ENCODE data around the gene FXR2.
"Not testable (repeated sequence)": the region's sequence is repeated elsewhere in the genome, so short reads cannot be mapped to it uniquely, and the experiment has no call there.

The FXR2 gene

DNA sequence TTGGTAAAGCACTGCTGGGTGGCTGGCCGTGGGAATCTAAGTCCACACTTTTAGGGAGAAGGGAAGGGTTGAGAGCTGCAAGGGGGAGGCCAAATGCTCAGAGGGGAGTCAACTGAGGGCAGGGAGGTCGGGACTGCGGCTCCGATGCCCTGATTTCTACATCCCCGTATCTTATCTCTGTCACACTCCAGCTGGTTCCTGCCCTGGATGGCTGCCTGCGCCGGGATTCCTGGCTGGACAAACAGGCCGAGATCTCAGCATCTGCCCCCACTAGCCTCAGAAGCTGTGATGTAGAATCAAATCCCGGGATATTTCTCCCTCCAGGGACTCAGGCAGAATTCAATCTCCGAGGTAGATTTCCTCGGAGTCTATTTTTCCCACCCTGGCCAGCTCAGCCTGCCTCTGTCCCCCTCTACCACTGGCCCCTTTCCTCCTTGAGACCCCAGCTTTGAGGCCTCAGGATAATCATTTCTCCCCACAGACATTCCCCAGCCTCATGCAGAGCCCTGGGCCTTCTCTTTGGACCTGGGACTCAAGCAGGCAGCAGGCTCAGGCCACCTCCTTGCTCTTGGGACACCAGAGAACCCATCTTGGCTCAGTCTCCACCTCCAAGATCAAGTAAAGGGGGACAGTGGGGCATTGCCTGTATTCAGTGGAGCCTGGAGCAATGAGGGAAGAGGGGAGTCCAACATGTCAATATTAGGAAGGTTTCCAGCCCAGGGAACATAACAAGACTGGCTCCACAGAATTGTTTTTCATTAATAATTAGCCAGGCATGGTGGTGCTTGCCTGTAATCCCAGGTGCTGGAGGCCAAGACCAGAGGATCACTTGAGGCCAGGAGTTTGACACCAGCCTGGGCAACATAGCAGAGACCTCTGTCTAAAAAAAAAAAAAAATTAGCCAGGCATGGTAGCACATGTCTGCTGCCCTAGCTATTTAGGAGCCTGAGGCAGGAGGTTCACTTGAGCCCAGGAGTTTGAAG lies 17.0 kb upstream of the FXR2 start:
- H3K27ac ChIP-seq: no peak overlapping the region
- no peak overlapping the region for H3K4me3 ChIP-seq

DNA sequence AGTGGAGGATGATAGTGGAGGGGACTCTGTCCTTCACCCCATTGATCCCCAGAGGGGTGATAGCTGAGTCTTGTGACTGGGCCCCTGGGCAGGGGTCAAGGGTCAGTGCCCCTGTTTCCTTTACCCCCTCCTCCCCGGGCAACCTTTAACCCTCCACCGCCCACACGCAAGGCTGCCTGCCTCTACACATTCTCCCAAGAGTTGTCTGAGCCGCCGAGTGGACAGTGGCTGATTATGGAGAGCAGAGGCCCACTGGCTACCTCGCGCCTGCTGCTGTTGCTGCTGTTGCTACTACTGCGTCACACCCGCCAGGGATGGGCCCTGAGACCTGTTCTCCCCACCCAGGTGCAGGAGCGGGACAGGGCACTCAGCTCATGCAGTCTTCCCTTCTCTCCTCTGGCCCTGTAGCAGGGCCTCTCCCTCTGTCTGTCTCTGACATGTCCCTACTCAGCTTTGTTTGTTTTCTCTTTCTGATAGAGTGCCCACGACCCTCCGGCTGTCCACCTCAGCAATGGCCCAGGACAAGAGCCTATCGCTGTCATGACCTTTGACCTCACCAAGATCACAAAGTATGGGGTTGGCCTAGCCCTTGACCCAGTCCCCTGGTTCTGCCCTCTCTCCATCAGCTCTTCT lies 15.4 kb upstream of the FXR2 start, which contains the start of gene SHBG:
Gene SHBG (plus strand): TSS at position 197 of the 633 bp plus-strand sequence. CDS start 38 bp downstream, at position 235.
- Histone ChIP-seq H3K27ac (no peak within 1 kb of the TSS), H3K4me3 (no peak within 1 kb of the TSS)

DNA sequence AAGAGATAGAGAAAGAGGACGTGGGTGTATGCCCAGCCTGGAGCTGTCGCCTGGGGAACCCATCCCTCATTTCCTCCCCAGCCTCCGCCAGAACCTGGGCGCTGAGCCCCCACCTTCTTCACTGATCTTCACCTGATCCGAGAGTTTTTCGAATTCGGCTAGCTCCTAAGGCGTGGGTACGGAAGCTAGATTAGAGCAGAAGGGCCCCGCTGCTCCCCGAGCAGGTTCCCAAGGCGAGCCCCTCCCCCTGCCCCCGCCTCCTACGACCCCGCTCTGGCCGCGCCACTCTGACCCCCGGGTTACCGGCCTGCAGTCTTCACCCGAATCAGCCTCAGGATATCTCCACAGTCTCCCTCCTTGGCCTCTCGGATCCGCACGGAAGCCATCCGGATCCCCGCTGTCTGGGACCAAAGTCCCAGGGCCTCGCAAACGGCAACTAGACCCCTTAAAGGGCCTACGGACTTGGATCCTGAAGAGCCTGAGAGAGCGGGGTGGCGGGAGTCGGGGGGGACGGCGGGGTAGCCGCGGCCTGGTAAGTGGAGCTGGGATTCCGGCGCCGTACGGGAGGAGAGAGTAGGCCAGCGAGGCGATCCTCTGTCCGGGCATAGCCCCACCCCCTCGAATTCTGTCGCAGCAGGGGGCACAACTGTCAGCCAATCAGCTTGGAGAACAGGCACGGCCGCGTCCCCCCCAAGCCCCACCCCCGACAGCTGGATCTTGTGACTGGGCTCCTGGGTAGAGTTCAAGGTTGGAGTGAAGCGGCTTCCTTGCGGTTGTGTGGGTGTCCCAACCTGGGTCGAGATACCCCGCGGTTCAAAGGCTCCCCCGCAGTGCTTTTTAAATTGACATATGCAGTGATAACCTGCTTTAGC lies 12.8 kb upstream of the FXR2 start, which contains the start of gene SAT2:
Gene SAT2 (minus strand): TSS at position 572 of the 872 bp plus-strand sequence. CDS start 186 bp downstream, at position 386.
- peak within 1 kb of the TSS; percentile 45 to 79 (median 66) for H3K4me3 ChIP-seq
- peak within 1 kb of the TSS; percentile 37 to 98 (median 90) for H3K27ac ChIP-seq

DNA sequence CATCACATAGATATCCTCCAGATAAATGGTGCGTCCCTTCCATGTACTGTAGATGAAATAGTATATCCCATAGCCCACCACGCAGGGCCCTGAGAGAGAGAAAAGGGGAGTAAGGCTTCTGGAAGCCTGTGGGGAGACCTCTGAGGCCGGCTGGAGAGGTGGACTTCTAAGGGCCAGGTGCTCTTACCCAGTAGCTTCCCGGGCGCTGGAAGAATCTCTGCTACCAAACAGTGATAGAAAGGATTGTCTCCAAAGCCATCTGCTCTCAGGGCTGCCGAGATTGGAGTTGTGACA lies 12.2 kb upstream of the FXR2 start:
- H3K27ac ChIP-seq: peak overlapping the region in 18 of 21 experiments; percentile 68 to 98 (median 90)
- H3K4me3 ChIP-seq: peak overlapping the region; percentile 45 to 79 (median 66)

DNA sequence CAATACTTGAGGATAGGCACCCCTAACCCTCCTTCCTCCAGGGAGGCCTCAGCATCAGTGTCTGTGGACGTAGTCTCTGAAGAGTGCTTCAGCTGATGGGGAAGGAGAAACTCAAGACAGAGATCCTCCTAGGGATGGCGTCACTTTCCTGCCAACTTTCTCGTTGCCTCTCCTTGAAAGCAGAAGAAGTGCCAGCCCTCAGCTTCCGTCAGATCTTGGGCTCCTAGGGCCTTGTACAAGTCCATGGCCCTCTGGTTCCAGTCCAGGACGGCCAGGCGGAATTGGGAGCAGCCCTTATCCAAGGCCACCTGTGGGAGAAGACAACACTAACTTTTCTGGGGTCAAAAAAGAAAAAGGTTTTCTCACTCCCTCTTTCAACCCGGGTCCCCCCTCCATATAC lies 11.6 kb upstream of the FXR2 start:
- Histone ChIP-seq H3K27ac (peak overlapping the region in 5 of 21 experiments; percentile 90 to 96 (median 91)), H3K4me3 (peak overlapping the region in 1 of 7 experiments; percentile 79)

DNA sequence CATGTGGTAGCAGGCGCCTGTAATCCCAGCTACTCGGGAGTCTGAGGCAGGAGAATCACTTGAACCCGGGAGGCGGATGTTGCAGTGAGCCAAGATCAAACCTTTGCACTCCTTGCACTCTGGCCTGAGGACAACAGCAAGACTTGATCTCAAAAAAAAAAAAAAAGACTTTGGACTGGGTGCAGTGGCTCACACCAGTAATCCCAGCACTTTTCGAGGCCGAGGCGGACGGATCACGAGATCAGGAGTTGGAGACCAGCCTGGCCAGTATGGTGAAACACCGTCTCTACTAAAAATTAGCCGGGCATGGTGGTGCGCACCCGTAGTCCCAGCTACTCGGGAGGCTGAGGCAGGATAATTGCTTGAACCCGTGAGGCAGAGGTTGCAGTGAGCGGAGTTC lies 11.1 kb upstream of the FXR2 start:
- H3K27ac ChIP-seq, H3K4me3 ChIP-seq: not testable (repeated sequence)

DNA sequence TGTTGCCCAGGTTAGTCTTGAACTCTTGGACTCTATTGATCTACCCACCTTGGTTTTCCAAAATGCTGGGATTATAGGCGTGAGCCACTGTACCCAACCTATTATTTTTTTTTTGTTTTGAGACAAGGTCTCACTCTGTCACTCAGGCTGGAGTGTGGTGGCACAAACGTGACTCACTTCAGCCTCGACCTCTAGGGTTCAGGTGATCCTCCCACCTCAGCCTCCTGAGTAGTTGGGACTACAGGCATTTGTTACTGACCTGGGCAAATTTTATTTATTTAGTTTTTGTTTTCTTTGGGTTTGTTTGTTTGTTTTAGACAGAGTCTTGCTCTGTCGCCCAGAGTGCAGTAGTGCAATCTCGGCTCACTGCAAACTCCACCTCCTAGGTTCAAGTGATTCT lies 9.0 kb upstream of the FXR2 start:
- Histone ChIP-seq H3K4me3 (no peak overlapping the region), H3K27ac (no peak overlapping the region)

DNA sequence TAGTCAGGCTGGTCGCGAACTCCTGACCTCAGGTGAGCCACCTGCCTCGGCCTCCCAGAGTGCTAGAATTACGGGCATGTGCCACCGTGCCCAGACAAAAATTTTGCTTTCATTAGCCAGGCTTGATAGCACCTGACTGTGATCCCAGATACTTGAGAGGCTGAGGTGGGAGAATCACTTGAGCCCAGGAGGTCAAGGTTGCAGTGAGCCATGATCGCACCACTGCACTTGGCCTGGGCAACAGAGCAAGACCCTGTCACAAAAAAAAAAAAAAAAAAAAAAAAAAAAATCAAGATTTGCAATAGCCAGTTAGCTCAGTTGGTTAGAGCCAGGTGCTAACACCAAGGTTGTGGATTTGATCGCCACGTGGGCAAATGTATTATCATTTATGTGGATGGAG lies 6.1 kb upstream of the FXR2 start:
- Histone ChIP-seq H3K4me3 (no peak overlapping the region), H3K27ac (no peak overlapping the region)

DNA sequence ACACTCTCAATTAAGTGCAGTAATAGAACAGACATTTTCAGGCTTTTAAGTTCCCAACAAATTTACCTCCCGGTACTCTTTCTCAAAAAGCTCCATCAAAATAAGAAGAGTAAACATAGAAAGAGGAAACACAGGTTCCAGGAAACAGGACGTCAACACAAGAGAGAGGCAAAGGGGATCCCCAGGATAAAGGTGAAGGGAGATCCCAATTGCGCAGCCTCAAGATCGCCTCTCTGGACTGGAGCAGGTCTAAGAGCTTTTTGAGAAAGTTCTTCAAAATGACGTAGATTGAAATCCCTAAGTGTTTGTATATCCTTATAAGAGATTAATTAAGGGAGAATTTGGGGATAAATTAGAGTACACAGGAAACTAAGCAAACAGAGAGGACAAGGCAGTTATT lies 3.9 kb upstream of the FXR2 start:
- no peak overlapping the region for H3K27ac ChIP-seq
- no peak overlapping the region for H3K4me3 ChIP-seq

DNA sequence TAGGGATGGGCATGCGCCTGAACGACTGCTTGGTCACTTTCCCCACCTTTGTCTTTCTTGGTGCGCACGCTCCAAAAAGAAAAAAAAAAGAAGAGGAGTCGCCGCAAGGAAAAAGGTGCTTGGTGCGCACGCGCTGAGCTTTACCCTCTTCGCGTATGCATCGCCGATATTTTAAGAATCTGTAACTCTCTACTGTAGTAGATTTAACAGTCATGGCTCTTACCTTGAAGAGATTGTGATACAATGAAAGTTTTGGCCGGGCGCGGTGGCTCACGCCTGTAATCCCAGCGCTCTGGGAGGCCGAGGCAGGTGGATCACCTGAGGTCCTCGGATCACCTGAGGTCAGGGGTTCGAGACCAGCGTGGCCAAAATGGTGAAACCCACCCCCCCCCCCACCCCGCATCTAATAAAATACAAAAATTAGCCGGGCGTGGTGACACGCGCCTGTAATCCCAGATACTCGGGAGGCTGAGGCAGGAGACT lies 609 bp upstream of the FXR2 start:
- peak overlapping the region in 19 of 21 experiments; percentile 39 to 93 (median 76) for H3K27ac ChIP-seq
- H3K4me3 ChIP-seq: peak overlapping the region; percentile 36 to 91 (median 75)

DNA sequence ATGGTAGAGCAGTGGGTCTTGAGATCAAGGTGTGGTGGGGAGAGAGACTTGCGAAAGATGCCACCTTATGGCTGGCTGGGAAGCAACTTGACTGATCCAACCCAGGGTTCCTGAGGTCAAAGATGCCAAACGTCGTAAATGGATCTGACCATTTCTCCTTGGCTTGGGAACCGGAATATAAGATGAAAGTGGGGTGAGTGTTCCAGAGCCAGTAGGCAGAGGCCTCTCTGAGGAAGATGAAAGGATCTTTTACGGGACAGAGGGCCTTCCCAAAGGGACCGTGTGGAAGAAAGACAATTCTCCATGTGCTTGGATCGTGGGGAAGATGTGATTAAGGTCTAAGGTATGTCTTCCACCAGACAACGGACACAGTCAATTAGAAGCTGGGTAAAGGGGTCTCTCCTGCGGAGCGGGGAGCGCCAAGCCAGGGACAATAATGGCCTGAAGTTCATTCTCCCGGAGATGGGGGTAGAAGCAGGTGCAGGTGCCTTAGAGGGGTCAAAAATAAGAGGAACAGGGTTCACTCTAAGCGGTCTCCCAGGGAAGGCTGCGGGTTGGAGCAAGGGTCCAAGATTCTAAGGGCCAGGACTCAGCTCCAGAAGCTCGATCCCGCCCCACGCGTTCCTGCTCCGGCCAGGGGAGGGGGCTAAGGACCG lies 800 bp downstream of the FXR2 start:
- peak overlapping the region; percentile 74 to 91 (median 75) for H3K4me3 ChIP-seq
- peak overlapping the region; percentile 45 to 97 (median 89) for H3K27ac ChIP-seq

DNA sequence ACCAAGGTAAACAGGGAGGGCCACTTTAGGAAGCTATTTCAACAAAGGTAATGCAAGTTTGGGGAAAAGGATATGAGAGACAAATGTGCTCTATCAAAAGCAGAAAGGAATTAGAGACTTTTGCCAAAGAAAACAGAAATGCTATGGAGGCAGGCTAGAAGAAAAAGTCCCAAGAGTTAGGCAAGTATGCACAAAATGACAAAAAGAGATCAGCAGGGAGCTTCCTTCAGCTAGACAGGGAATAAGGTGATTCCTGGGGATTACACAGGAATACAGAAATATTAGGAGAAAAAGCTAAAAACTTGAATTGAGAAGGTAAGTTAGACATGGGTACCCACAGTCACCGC lies 2.4 kb downstream of the FXR2 start:
- Histone ChIP-seq H3K27ac (peak overlapping the region in 1 of 21 experiments; percentile 3), H3K4me3 (no peak overlapping the region)

DNA sequence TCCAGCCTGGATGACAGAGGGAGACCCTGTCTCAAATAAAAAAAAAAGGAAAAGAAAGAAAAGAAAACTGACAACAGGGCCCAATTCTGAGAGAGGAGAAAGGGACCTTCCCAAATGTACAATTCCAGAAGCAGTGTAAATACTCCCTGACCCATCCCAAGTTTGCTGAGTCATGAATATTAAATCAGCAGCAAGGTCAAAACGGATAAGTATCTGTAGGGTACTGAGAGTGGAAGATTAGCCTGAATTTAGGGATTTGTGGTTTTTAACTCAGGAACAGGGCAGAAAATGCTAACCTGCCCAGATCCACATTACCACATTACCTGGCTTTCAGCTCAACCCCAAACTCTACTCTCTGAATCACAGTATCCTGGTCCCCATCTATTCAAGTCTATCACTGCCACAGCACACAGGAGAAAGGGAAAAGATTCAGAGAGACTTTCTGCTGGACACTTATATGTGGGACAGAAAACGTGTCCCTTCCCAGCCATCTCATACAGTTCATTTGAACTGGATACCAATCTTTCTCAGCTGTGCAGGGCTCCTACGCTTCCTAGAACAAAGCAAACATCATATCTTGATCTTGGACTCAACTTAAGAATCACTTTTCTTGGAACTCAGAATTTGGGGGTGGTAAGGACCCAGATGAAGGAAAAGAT lies 2.9 kb downstream of the FXR2 start:
- H3K4me3 ChIP-seq: no peak overlapping the region

DNA sequence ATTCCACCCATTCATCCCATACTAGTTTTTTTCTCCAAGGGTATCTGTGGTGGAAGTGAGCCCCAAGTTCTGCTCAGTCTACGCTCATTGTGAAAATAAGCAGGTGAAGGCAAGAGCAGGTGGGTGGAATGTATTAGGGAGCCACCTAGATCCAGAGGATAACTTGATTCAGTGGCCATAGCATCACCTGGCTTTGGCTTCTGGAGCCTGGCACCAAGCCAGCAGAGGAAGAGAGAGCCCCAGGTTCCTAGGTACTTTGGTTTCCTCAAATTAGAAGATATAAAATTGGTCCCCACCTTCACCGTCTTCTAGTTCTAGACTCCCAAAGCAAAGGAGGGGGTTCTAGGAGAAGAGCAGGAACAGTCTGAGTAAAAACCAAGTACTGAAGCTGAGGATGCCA lies 4.1 kb downstream of the FXR2 start:
- H3K4me3 ChIP-seq: no peak overlapping the region
- H3K27ac ChIP-seq: no peak overlapping the region

More for the DNA sequence above, 2.9 kb downstream of the FXR2 start:
- no peak overlapping the region for H3K27ac ChIP-seq

DNA sequence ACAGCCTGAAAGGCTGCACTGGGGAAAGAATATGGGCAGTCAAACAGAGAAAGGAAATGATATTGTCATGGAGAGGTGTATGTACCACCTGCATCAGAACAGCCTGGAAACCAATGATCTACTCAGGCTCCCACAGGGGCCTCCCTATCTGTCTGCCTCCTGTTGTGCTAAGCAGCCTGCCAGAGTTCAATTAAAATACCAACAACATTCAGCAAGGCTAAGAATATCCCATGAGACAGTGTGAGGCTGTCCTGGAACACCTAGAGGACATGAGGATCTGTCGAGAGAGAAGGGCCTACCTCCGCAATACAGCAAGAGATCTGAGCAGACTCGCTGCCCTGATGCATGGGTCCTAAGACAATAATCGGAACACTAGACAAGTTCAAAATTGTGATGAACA lies 8.4 kb downstream of the FXR2 start:
- Histone ChIP-seq H3K4me3 (no peak overlapping the region), H3K27ac (peak overlapping the region in 1 of 21 experiments; percentile 42)

DNA sequence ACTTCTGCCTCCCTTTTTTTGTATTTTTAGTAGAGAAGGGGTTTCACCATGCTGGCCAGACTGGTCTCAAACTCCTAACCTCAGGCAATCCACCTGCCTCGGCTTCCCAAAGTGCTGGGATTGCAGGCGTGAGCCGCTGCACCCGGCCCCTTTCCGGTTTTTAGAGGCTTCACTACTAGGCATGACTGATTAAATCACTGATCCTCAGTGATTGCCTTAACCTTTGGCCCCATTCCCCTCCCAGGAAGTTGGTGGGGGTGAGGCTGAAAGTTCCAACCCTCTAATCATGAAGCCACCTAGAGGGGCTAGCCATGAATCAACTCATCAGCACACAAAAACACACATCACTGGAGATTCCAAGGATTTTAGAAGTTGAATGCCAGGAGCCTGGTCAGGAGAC lies 17.1 kb downstream of the FXR2 start:
- H3K4me3 ChIP-seq, H3K27ac ChIP-seq: not testable (repeated sequence)

DNA sequence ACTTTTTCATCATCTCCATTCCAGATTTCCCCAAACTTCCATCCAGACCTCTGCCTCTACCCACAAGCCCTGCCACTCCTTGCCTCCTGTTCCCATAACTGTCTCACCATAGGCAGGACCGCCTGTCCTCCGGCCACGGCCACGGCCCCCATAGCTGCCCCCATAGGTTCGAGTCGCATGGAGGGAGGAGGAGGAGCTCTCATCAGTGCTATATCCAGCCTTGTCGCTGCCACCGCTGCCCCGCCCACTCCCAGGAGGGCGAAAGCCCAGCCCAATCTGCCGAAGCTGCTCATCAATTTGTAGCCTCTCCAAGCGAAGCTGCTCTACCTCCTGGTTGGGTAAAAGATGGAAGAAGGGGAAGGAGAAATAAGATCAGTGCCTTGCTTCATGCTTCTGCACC lies 21.4 kb downstream of the FXR2 start:
- no peak overlapping the region for H3K4me3 ChIP-seq
- H3K27ac ChIP-seq: no peak overlapping the region

DNA sequence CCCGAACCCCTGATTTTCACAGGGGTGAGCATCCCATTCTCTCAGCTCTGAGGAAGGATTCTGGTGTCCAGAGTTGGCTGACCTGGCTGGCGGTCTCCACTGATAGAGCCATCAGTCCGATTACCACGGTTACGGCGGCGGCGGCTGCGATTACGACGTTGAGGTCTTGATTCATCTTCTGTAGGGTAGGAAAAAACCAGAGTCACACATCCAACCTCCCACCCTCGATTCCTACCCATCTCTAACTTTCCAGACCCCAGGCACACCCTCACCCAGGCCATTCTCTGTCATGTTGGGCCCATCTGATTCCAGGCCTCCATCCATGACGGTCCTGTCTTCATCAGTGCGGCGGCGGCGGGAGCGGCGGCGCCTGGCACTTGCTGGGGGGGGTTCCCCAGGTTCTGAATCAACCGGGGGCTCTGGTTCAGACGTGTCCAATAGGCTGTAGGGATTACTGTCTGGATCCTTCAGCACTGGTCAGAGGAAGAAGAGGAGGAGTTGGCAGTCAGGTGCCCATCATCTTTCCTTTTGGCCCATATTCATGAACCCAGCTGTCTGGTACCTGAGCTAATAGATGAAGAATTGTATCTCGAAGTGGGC lies 22.2 kb downstream of the FXR2 start:
- no peak overlapping the region for H3K27ac ChIP-seq
- H3K4me3 ChIP-seq: no peak overlapping the region
